A673 (cell line): ENCODE measurements around the gene TRABD2A. TPM values are rescaled to one million over a fixed set of nuclear protein-coding genes. Genes with fewer than 3 reads are reported as not detected.

Experiments
- BruUV-seq: library from RNA; stranded (reverse); fragments of 400-500 nt; replicated peaks from 2 replicates; lab custom pipeline; 2021; lab: Mats Ljungman, UMichigan
- CTCF ChIA-PET: fragments of 300-600 bp; sonication (Branson Sonifier 250); formaldehyde crosslinking; loops from one replicate; lab custom pipeline; 2022; ENCODE audit warnings: antibody characterized with exemption; lab: Charles Lee
- POLR2A ChIA-PET: fragments of 300-600 bp; sonication (Branson Sonifier 250); formaldehyde crosslinking; loops from one replicate; lab custom pipeline; 2022; ENCODE audit warnings: antibody characterized with exemption; ENCODE audit not compliant: low non-redundant PET; lab: Charles Lee
- DNase-seq: peaks from one replicate; pipeline ENCODE4 v3.0.0-alpha.2; 2015; ENCODE audit warnings: low spot score
- H3K27ac ChIP-seq: fragments of 200-600 bp; sonication (generic); 2 replicates; pipeline ENCODE4 v1.5.1; 2016; ENCODE audit warnings: mixed run types, low read depth, mild to moderate bottlenecking, mixed read lengths, antibody characterized with exemption, low read length; ENCODE audit not compliant: poor library complexity, severe bottlenecking
- H3K27me3 ChIP-seq: fragments of 200-600 bp; sonication (generic); replicated peaks from 2 replicates; pipeline ENCODE4 v1.6.1; 2017; ENCODE audit warnings: mixed run types, low read depth, mild to moderate bottlenecking, mixed read lengths, antibody characterized with exemption, low read length; ENCODE audit not compliant: insufficient read depth, poor library complexity
- H3K36me3 ChIP-seq: fragments of 200-600 bp; sonication (generic); 2 replicates; pipeline ENCODE4 v1.6.1; 2016; ENCODE audit warnings: mixed run types, mild to moderate bottlenecking, mixed read lengths, antibody characterized with exemption, low read length; ENCODE audit not compliant: insufficient read depth, poor library complexity, severe bottlenecking
- H3K4me1 ChIP-seq: fragments of 200-600 bp; sonication (generic); 2 replicates; pipeline ENCODE4 v1.6.1; 2017; ENCODE audit warnings: mixed run types, mild to moderate bottlenecking, mixed read lengths, antibody characterized with exemption, low read length; ENCODE audit not compliant: insufficient read depth, poor library complexity, severe bottlenecking
- H3K4me3 ChIP-seq: fragments of 200-600 bp; sonication (generic); 2 replicates; pipeline ENCODE4 v1.5.1; 2016; ENCODE audit warnings: low read depth, mixed run types, mild to moderate bottlenecking, mixed read lengths, low read length; ENCODE audit not compliant: poor library complexity, severe bottlenecking
- H3K9me3 ChIP-seq: fragments of 200-600 bp; sonication (generic); 2 replicates; pipeline ENCODE4 v1.6.1; 2016; ENCODE audit warnings: mixed run types, low read depth, mild to moderate bottlenecking, mixed read lengths, antibody characterized with exemption, low read length; ENCODE audit not compliant: poor library complexity, severe bottlenecking
- EZH2 ChIP-seq: fragments of 200-600 bp; sonication (generic); IDR thresholded peaks from 2 replicates; pipeline ENCODE4 v1.6.1; 2017; ENCODE audit warnings: borderline replicate concordance, low read depth, mild to moderate bottlenecking, mixed read lengths, antibody characterized with exemption, low read length; ENCODE audit not compliant: poor library complexity, severe bottlenecking
- intact Hi-C: fragments of 100-400 bp; cut with micrococcal nuclease; formaldehyde crosslinking; loops from one replicate; pipeline ENCODE4 v1.10.0; 2022; ENCODE audit not compliant: unreplicated experiment
- total RNA-seq: library from RNA; stranded (reverse); gene quantifications from 2 replicates; pipeline ENCODE4 v1.2.3, GENCODE V29; 2021
- TF ChIP-seq, protein P1 (sequence below): fragments of 300-800, 200-600 bp; sonication (generic); conservative IDR thresholded peaks from 2 replicates; pipeline ENCODE4 v1.5.1; 2017; ENCODE audit warnings: low read depth, mild to moderate bottlenecking, antibody characterized with exemption, low read length, moderate library complexity, mixed read lengths

TRABD2A gene
- total RNA-seq, 1 experiment from 2014 or later: 0.67 TPM

DNA sequence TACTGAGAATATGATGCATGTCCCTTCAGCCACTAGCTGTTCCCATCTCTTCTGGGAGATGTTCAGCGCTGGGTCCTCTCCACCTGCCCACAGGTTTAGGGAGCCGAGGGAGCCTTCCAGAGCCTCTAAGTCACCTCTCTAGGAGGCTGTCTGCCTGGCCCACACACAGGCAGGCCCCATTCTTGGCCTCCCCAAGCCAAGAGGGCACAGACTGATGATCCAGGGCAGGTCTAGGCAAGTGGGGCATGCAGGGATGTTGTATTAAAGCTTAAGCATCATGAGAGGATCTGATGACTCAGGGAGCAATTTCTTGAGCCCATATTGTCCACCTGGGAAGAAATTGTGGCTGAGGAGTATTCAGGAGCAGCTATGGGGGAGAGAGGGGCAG, 44.4 kb upstream of the TRABD2A start:
- Histone ChIP-seq H3K9me3 (no peaks in the 10 kb centered on the region), H3K36me3 (no peaks in the 10 kb centered on the region), H3K4me3 (no peak overlapping the region), H3K27me3 (no peaks in the 10 kb centered on the region), H3K4me1 (peaks cover 22% of the 10 kb centered on the region), H3K27ac (peak overlapping the region; percentile 62)
- no peak for TF ChIP-seq EZH2
- TF ChIP-seq, protein P1, sequence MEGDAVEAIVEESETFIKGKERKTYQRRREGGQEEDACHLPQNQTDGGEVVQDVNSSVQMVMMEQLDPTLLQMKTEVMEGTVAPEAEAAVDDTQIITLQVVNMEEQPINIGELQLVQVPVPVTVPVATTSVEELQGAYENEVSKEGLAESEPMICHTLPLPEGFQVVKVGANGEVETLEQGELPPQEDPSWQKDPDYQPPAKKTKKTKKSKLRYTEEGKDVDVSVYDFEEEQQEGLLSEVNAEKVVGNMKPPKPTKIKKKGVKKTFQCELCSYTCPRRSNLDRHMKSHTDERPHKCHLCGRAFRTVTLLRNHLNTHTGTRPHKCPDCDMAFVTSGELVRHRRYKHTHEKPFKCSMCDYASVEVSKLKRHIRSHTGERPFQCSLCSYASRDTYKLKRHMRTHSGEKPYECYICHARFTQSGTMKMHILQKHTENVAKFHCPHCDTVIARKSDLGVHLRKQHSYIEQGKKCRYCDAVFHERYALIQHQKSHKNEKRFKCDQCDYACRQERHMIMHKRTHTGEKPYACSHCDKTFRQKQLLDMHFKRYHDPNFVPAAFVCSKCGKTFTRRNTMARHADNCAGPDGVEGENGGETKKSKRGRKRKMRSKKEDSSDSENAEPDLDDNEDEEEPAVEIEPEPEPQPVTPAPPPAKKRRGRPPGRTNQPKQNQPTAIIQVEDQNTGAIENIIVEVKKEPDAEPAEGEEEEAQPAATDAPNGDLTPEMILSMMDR: no peak
- BruUV-seq: no TSS peak
- ChIA-PET CTCF (interaction anchor here (0.5 to 1.3 kb wide), 4 partner anchors 18 to 51 kb away, joined by 3 to 4 read pairs (median 4); no protein-coding TSS in a partner anchor), POLR2A (no interaction called here)
- intact Hi-C loops: loop anchor here (1.0 to 5.0 kb wide), 4 partner anchors 21 to 428 kb away; partner anchors contain the start of genes TCF7L1 and TMSB10
- no peak for DNase-seq

DNA sequence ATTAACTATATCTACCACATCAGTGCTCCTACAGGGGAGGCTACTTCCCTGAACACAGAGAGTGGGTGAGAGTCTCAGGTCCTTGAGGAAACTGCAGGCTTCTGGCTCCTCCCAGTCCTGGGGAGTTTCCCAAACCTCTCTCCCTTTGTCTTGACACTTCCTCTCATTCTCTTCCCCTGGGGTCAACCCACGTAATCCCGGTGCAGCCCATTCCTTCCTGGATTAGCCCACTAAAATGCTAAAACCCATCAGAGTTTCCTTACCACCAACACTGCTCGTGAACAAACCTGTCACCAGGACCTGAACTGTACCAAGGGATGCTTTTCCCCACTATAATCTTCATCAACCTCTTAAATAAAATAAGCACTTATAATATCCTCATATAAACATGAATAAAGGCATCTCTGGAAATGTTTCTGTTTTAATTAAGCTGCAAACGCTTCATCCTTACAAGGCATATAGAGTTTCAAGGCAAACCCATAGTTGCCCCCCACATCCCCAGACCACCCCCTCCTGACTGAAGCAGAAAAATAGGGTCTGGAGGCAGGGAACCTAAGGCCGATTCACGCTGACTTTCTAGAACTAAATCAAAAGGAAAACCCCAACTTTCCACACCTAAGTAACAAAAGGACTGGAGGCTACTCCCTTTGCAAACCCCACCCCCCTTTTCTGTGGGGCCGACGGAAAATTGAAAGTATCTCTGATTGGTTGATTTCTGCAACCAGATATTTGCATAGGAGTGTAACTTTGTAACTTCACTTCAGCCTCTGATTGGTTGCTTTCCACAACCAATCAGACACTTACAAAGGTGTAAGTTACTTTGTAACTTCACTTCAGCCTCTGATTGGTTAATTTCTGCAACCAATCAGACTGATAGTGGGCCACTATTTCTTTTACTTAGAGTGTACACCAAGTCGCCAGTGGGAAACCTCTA, 43.6 kb upstream of the TRABD2A start:
- Histone ChIP-seq H3K4me1 (peaks cover 31% of the 10 kb centered on the region), H3K36me3 (no peaks in the 10 kb centered on the region), H3K9me3 (no peaks in the 10 kb centered on the region), H3K27ac (peak overlapping the region; percentile 70), H3K27me3 (no peaks in the 10 kb centered on the region), H3K4me3 (peak overlapping the region; percentile 34)
- DNase-seq: peak; percentile 94
- intact Hi-C loops: loop anchor here (1.0 to 5.0 kb wide), 4 partner anchors 20 to 427 kb away; partner anchors contain the start of genes TCF7L1 and TMSB10
- ChIA-PET POLR2A (no interaction called here), CTCF (interaction anchor here (0.5 kb wide), 1 partner anchor 18 kb away, joined by 4 read pairs; no protein-coding TSS in a partner anchor)
- no peak for TF ChIP-seq EZH2
- TF ChIP-seq, protein P1: no peak
- BruUV-seq: TSS peak; percentile 90

DNA sequence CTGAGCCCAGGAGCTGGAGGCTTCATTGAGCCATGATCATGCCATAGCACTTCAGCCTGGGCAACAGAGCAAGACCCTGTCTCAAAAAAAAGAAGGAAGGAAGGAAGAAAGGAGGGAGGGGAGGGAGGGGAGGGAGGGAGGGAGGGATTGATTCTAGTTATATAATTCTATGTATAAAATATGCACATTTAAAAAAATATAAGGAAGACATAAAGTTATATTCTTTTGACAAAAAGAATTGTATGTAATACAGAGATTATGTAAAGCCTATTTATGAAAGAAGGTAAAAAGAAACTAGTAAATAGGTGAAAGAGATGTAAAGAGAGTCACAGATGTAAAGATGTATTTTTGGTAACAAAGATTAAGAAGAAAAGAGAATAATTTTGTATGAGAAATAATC, 42.1 kb upstream of the TRABD2A start:
- intact Hi-C loops: no loop called here
- BruUV-seq: no TSS peak
- DNase-seq: no peak
- H3K36me3 ChIP-seq: no peaks in the 10 kb centered on the region
- H3K27me3 ChIP-seq: no peaks in the 10 kb centered on the region
- peaks cover 34% of the 10 kb centered on the region for H3K4me1 ChIP-seq
- ChIA-PET CTCF (no interaction called here), POLR2A (no interaction called here)
- no peaks in the 10 kb centered on the region for H3K9me3 ChIP-seq
- H3K27ac ChIP-seq: no peak overlapping the region
- TF ChIP-seq EZH2: no peak
- TF ChIP-seq, protein P1: no peak
- H3K4me3 ChIP-seq: no peak overlapping the region
